ENCODE results near the gene ITCH.

GRCh38 chr20:34459209-34459897 lies 96.3 kb downstream of the ITCH start:
- no peak for TF ChIP-seq EP300 (IDR thresholded peaks at IDR 0.05)
- no peak for TF ChIP-seq POLR2AphosphoS5 (IDR thresholded peaks at IDR 0.05)
- TF ChIP-seq, protein P1, sequence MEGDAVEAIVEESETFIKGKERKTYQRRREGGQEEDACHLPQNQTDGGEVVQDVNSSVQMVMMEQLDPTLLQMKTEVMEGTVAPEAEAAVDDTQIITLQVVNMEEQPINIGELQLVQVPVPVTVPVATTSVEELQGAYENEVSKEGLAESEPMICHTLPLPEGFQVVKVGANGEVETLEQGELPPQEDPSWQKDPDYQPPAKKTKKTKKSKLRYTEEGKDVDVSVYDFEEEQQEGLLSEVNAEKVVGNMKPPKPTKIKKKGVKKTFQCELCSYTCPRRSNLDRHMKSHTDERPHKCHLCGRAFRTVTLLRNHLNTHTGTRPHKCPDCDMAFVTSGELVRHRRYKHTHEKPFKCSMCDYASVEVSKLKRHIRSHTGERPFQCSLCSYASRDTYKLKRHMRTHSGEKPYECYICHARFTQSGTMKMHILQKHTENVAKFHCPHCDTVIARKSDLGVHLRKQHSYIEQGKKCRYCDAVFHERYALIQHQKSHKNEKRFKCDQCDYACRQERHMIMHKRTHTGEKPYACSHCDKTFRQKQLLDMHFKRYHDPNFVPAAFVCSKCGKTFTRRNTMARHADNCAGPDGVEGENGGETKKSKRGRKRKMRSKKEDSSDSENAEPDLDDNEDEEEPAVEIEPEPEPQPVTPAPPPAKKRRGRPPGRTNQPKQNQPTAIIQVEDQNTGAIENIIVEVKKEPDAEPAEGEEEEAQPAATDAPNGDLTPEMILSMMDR (IDR thresholded peaks at IDR 0.05), result no peak

Measured in sigmoid colon (tissue), 4 donors.